Rectal smooth muscle tissue (tissue), 1 donor: ENCODE measurements around the gene TMEM174.

Experiments
- H3K27ac ChIP-seq: one replicate; pipeline ENCODE4 v1.7.0; 2013; ENCODE audit warnings: low read depth, low read length, inconsistent platforms
- H3K27me3 ChIP-seq: one replicate; pipeline ENCODE4 v1.7.0; 2013; ENCODE audit warnings: low read length; ENCODE audit not compliant: control insufficient read depth, insufficient read depth
- H3K36me3 ChIP-seq: one replicate; pipeline ENCODE4 v1.7.0; 2013; ENCODE audit warnings: low read length; ENCODE audit not compliant: control insufficient read depth, insufficient read depth
- H3K4me1 ChIP-seq: one replicate; pipeline ENCODE4 v1.7.0; 2013; ENCODE audit warnings: low read length; ENCODE audit not compliant: control insufficient read depth, insufficient read depth
- H3K4me3 ChIP-seq: one replicate; pipeline ENCODE4 v1.7.0; 2013; ENCODE audit warnings: low read length
- H3K9ac ChIP-seq: one replicate; pipeline ENCODE4 v1.7.0; 2013; ENCODE audit warnings: low read length

The TMEM174 gene

GRCh38 chr5:73139485-73139884 lies 33.5 kb upstream of the TMEM174 start:
- Histone ChIP-seq H3K4me3 (no peak overlapping the region), H3K4me1 (no peaks in the 10 kb centered on the region), H3K27ac (no peak overlapping the region), H3K36me3 (no peaks in the 10 kb centered on the region), H3K27me3 (peaks cover 3% of the 10 kb centered on the region), H3K9ac (no peak overlapping the region)

GRCh38 chr5:73140801-73141200 lies 32.2 kb upstream of the TMEM174 start:
- Histone ChIP-seq H3K27ac (no peak overlapping the region), H3K27me3 (peaks cover 2% of the 10 kb centered on the region), H3K36me3 (no peaks in the 10 kb centered on the region), H3K4me3 (no peak overlapping the region), H3K9ac (no peak overlapping the region), H3K4me1 (no peaks in the 10 kb centered on the region)

DNA sequence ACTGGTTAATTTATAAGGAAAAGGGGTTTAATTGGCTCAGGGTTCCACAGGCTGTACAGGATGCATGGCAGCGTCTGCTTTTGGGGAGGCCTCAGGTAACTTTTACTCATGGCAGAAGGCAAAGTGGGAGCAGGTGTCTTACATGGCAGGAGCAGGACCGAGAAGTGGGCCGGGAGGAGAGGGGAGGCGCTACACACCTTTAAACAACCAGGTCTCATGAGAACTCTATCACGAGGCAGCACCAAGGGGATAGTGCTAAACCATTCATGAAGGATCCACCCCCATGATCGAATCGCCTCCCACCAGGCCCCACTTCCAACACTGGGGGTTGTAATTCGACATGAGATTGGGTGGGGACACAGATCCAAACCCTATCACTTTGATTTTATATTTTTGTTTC lies 31.0 kb upstream of the TMEM174 start:
- H3K4me1 ChIP-seq, result no peaks in the 10 kb centered on the region
- no peak overlapping the region for H3K4me3 ChIP-seq
- no peaks in the 10 kb centered on the region for H3K27me3 ChIP-seq
- H3K36me3 ChIP-seq, result no peaks in the 10 kb centered on the region
- H3K9ac ChIP-seq, result no peak overlapping the region
- H3K27ac ChIP-seq, result no peak overlapping the region

DNA sequence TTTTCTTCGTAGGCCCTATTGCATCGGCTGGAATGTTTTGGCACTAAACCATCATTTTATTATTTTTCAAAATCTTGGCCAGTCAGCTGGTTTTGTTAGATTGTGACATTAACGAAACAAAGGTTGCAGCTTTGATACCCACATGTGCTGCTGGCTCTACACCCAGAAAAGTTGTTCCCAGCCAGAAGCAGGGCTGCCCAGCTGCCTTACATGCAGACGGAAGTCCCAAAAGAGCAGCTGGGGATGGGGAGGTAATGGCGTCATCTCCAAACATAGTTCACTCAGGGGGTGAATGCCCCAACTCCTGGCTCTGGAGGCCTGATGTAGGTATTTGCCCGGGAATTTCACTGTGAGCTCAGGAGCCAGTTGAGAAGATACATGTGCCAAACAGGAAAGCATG lies 29.3 kb upstream of the TMEM174 start:
- H3K27me3 ChIP-seq, result no peaks in the 10 kb centered on the region
- no peak overlapping the region for H3K4me3 ChIP-seq
- H3K4me1 ChIP-seq, result no peaks in the 10 kb centered on the region
- no peak overlapping the region for H3K27ac ChIP-seq
- no peaks in the 10 kb centered on the region for H3K36me3 ChIP-seq
- no peak overlapping the region for H3K9ac ChIP-seq

- Histone ChIP-seq H3K36me3 (no peaks in the 10 kb centered on the region), H3K27me3 (no peaks in the 10 kb centered on the region), H3K4me3 (no peak overlapping the region), H3K9ac (no peak overlapping the region), H3K4me1 (no peaks in the 10 kb centered on the region), H3K27ac (no peak overlapping the region)
Observed at GRCh38 chr5:73149540-73149939, 23.5 kb upstream of the TMEM174 start.

DNA sequence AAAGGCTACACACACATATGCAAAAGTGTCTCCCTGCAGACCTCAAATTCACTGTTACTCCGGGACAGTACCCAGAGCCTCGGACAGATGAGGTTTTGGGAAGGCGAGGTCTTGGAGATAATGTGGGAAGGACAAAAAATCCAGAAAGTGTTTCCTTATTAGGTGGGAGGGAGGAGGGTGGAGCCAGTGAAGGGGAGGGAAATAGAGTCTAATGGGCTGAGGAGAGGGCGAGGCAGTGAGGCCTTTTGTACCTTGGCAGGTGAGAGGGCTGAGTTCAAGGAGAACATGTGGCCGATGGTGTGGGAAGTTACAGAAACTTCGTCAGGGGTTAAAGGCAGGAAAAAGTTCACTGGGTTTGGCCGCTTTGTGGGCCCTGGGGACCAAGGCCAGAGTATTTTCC lies 22.1 kb upstream of the TMEM174 start:
- no peaks in the 10 kb centered on the region for H3K27me3 ChIP-seq
- no peaks in the 10 kb centered on the region for H3K36me3 ChIP-seq
- no peaks in the 10 kb centered on the region for H3K4me1 ChIP-seq
- no peak overlapping the region for H3K4me3 ChIP-seq
- no peak overlapping the region for H3K9ac ChIP-seq
- H3K27ac ChIP-seq, result no peak overlapping the region

GRCh38 chr5:73151766-73152410 lies 21.1 kb upstream of the TMEM174 start:
- no peak overlapping the region for H3K4me3 ChIP-seq
- H3K27ac ChIP-seq, result no peak overlapping the region
- H3K36me3 ChIP-seq, result no peaks in the 10 kb centered on the region
- H3K27me3 ChIP-seq, result no peaks in the 10 kb centered on the region
- H3K4me1 ChIP-seq, result no peaks in the 10 kb centered on the region
- no peak overlapping the region for H3K9ac ChIP-seq

DNA sequence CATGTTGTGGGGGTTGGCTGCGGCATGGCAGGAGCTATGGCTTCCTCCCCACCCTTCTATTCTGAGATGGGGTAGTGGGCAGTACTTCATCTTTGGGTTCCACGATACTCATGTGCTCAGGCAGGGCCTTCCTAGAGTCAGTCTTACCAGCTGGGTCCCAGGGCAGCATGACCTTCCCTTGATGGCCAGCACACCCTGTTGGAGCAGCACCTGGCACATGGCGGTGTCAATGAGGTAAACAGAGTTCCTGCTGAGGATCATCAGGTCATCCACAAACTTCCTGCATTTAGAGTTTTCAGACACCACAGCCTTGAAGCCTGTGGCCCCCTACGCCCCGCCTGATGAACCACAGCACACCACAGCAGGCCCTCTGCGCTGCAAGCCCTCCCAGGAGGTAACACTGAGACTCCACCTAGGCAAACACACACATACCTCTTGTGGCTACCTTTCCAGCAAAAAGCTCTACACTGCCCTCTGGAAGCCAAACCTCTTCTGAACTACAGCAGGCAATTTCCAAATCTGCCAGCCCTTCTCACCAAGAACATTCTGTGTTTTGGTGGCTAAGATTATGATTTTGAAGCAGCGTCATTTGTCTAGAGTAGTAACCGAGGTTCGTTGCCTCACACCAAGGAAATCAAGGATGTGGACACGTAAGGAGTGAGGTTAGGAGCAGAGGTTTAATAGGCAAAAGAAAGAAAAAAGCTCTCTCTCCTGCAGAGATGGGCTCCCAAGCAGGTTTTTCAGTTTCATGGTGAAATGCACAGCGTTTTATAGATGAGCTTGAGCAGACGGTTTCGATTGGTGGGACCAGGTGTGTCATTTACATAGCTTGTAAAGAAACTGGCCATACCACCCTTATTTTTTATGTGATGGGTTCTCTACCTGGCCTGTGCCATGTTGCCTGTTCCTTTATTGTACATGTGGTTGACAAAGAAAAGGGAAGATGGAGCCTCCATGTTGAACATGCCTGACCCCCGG lies 20.3 kb upstream of the TMEM174 start:
- H3K4me3 ChIP-seq, result no peak overlapping the region
- H3K27ac ChIP-seq, result no peak overlapping the region

GRCh38 chr5:73153513-73153912 lies 19.5 kb upstream of the TMEM174 start:
- no peak overlapping the region for H3K4me3 ChIP-seq
- H3K9ac ChIP-seq, result no peak overlapping the region
- H3K27me3 ChIP-seq, result no peaks in the 10 kb centered on the region
- H3K36me3 ChIP-seq, result no peaks in the 10 kb centered on the region
- no peaks in the 10 kb centered on the region for H3K4me1 ChIP-seq
- no peak overlapping the region for H3K27ac ChIP-seq

More for the DNA sequence above, 20.3 kb upstream of the TMEM174 start:
- no peaks in the 10 kb centered on the region for H3K4me1 ChIP-seq
- H3K9ac ChIP-seq, result no peak overlapping the region
- H3K36me3 ChIP-seq, result no peaks in the 10 kb centered on the region
- H3K27me3 ChIP-seq, result no peaks in the 10 kb centered on the region

DNA sequence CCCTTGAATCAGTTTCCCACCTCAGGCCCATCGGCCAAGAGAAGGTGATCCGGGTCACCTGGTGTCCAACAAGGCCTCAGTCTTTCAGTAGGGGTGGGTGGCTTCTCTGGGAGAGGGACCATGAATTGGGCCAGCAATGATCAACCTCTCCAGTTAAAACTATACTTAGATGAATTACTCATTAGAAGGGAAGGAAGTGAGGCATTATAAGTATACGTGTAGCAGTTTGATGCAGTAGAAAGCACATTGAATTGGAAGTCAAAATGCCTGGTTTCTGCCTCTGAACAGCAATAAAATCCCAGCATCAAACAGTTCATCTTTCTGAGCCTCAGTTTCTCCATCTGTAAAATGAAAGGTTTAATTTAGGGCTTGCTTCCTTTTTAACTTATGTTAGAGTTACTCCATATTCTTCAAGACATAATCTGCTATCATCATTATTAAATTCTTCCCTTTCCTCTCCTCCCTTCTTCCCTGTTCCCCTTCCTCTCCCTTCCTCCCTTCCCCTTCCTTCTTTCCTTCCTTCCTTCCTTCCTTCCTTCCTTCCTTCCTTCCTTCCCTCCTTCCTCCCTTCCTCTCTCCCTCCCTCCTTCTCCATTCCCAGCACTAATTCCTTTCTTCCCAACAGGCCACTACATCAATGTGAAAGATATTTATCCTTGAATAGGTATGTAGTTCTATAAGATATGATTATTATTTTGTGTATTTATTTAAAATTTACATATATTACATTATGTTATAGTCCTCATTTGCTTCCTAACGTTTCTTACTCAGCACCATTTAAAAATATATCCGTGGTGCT lies 18.6 kb upstream of the TMEM174 start:
- no peak overlapping the region for H3K4me3 ChIP-seq
- no peaks in the 10 kb centered on the region for H3K4me1 ChIP-seq
- H3K27me3 ChIP-seq, result no peaks in the 10 kb centered on the region
- H3K27ac ChIP-seq, result no peak overlapping the region
- H3K9ac ChIP-seq, result no peak overlapping the region
- no peaks in the 10 kb centered on the region for H3K36me3 ChIP-seq

DNA sequence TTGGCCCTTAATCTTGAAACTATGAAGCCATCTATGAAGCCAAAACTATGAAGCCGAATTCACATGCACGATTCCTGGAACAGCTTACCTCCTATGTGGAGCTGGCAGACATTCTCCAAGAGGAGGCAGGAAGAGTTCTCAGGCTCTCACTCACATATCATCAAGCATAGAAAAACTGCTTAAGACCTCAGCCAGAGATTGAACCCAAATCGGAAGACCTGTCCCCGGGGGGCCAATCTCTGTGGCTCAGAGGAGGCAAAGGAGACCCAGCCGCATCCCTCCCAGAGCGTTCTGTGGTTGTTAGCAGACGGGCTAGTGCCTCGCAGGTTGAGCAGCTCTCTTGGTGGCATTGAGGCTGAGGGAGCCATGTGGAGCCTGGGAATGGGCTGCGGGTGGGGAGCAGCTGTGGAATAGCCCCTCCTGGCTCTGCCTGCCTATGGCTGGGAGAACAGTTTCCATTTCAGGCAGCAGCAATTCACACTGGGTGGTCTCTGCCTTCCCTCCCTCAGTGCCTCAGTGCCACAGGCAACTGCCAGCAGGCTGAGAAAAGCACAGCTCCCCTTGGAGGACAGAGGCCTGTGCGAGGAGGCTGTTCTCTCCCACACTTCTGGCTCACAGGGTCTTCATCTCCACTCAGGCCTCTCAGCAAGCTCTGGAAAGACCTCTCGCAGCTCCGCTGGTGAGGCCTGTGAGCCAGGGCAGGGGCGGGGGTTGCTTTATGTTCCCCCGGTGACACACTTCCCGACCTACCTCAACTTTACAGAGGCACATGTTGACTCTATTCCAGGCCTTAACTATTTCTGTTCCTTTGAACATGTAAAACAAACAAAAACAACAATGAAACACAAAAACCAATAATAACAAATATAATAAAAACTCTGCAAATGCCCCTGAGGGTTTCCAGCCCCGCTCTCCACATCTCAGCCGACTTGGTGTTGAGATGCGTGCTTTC lies 17.4 kb upstream of the TMEM174 start:
- no peaks in the 10 kb centered on the region for H3K36me3 ChIP-seq
- no peaks in the 10 kb centered on the region for H3K27me3 ChIP-seq
- H3K4me1 ChIP-seq, result no peaks in the 10 kb centered on the region
- H3K4me3 ChIP-seq, result no peak overlapping the region
- no peak overlapping the region for H3K27ac ChIP-seq
- H3K9ac ChIP-seq, result no peak overlapping the region
